ENCODE results near the gene POMC.

The POMC gene

DNA sequence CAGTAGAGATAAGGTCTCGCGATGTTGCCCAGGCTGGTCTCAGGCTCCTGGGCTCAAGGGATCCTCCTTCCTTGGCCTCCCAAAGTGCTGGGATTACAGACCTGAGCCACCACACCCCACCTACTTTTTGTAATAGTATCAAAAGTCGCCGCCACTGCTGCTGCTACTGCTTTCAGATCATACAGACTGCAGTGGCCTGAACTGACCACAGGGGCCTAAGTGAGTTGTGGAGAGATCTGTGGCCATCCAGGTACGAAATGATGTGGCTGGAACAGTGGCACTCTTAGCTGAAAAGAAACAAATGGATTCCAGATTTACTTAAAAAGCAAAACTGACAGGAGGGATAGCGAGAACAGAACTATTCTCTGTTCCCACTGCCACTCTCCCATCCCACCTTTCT is 32.9 kb upstream of the POMC start:
- no peak for TF ChIP-seq TCF12 (IDR thresholded peaks at IDR 0.05; ENCODE audit: low read depth)
- TF ChIP-seq RAD21 (IDR thresholded peaks at IDR 0.05; ENCODE audit: low read depth): peak; percentile 18
- TF ChIP-seq ZBTB7A (IDR thresholded peaks at IDR 0.05; ENCODE audit: low read depth): no peak

GRCh38 chr2:25198576-25198975 is 30.2 kb upstream of the POMC start:
- TF ChIP-seq TAF1 (IDR thresholded peaks at IDR 0.05; ENCODE audit: low read depth): no peak
- no peak for TF ChIP-seq EP300 (IDR thresholded peaks at IDR 0.05; ENCODE audit: borderline replicate concordance)
- no peak for TF ChIP-seq TEAD4 (IDR thresholded peaks at IDR 0.05)
- no peak for TF ChIP-seq MAX (IDR thresholded peaks at IDR 0.05)
- no peak for TF ChIP-seq CEBPB (IDR thresholded peaks at IDR 0.05)
- no peak for TF ChIP-seq ZBTB7A (IDR thresholded peaks at IDR 0.05; ENCODE audit: low read depth)
- no peak for TF ChIP-seq CREB1 (IDR thresholded peaks at IDR 0.05; ENCODE audit: low read depth)
- TF ChIP-seq FOXM1 (IDR thresholded peaks at IDR 0.05; ENCODE audit: borderline replicate concordance, low read depth): no peak
- TF ChIP-seq REST (IDR thresholded peaks at IDR 0.05; ENCODE audit: low read depth): no peak
- TF ChIP-seq RAD21 (IDR thresholded peaks at IDR 0.05; ENCODE audit: low read depth): no peak
- TF ChIP-seq USF1 (IDR thresholded peaks at IDR 0.05): no peak
- TF ChIP-seq TCF12 (IDR thresholded peaks at IDR 0.05; ENCODE audit: low read depth): no peak
- TF ChIP-seq NFIC (IDR thresholded peaks at IDR 0.05): no peak

GRCh38 chr2:25198209-25198525 is 29.8 kb upstream of the POMC start:
- no peak for TF ChIP-seq YY1 (IDR thresholded peaks at IDR 0.05; ENCODE audit: low read depth)
- no peak for TF ChIP-seq USF1 (IDR thresholded peaks at IDR 0.05)
- no peak for TF ChIP-seq TEAD4 (IDR thresholded peaks at IDR 0.05)
- TF ChIP-seq TAF1 (IDR thresholded peaks at IDR 0.05; ENCODE audit: low read depth): no peak
- TF ChIP-seq RAD21 (IDR thresholded peaks at IDR 0.05; ENCODE audit: low read depth): no peak
- TF ChIP-seq EGR1 (IDR thresholded peaks at IDR 0.05): no peak
- TF ChIP-seq ZBTB7A (IDR thresholded peaks at IDR 0.05; ENCODE audit: low read depth): no peak
- no peak for TF ChIP-seq TCF12 (IDR thresholded peaks at IDR 0.05; ENCODE audit: low read depth)
- TF ChIP-seq MAX (IDR thresholded peaks at IDR 0.05): no peak
- TF ChIP-seq NFIC (IDR thresholded peaks at IDR 0.05): no peak
- TF ChIP-seq CREB1 (IDR thresholded peaks at IDR 0.05; ENCODE audit: low read depth): no peak
- no peak for TF ChIP-seq FOXM1 (IDR thresholded peaks at IDR 0.05; ENCODE audit: borderline replicate concordance, low read depth)
- TF ChIP-seq EP300 (IDR thresholded peaks at IDR 0.05; ENCODE audit: borderline replicate concordance): no peak
- no peak for TF ChIP-seq CEBPB (IDR thresholded peaks at IDR 0.05)
- no peak for TF ChIP-seq REST (IDR thresholded peaks at IDR 0.05; ENCODE audit: low read depth)

- TF ChIP-seq TEAD4 (IDR thresholded peaks at IDR 0.05): no peak
- no peak for TF ChIP-seq RAD21 (IDR thresholded peaks at IDR 0.05; ENCODE audit: low read depth)
- TF ChIP-seq NFIC (IDR thresholded peaks at IDR 0.05): no peak
- TF ChIP-seq EGR1 (IDR thresholded peaks at IDR 0.05): no peak
Measured at GRCh38 chr2:25197336-25198208, 29.2 kb upstream of the POMC start.

DNA sequence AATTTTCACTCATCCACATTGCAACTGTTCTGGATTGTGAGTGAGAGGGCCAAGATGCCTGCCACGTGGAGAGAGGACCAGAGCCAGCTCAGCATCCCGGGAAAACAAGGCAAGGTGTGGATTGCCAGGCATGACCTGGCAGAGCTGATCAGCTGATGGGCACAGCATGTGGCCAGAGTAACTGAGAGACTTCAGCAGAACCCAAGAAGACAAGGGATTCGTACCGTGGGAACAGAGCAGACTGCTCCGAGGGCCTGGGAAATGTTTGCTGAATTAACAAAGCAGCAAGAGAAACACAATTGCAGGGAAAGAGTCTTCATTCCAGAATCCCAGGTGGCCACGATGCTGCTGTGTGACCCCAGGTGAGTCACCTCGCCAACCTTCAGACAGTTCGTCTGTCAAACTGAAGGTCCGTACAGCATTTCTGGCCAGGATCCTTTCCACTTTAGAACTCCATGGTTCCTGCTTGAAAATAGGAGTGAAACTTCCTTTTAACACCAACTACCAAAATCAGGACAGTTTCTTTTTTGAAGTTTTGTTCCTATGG is 26.3 kb upstream of the POMC start:
- no peak for TF ChIP-seq TAF1 (IDR thresholded peaks at IDR 0.05; ENCODE audit: low read depth)

DNA sequence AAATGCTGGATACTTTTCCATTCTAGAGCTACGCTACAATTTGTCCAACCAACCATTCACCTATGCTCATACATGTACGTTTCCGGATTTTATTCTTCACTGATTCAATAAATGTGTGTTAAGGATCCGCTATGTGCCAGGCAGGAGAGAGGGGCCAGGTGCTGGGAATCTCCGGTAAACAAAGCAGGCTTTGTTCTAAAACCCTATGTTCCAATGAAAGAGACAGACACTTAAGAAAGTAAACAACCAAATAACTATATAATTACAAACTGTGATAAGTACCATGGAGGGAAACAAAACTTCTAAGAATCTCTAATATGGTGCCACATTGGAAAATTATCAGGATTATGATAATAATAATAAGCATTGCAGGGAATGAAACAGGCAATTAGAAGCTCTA is 22.2 kb upstream of the POMC start:
- TF ChIP-seq TEAD4 (IDR thresholded peaks at IDR 0.05) (no peak), NFIC (IDR thresholded peaks at IDR 0.05) (no peak), EGR1 (IDR thresholded peaks at IDR 0.05) (no peak), MAX (IDR thresholded peaks at IDR 0.05) (no peak), CEBPB (IDR thresholded peaks at IDR 0.05) (no peak), YY1 (IDR thresholded peaks at IDR 0.05; ENCODE audit: low read depth) (no peak), TAF1 (IDR thresholded peaks at IDR 0.05; ENCODE audit: low read depth) (no peak), TCF12 (IDR thresholded peaks at IDR 0.05; ENCODE audit: low read depth) (no peak), RAD21 (IDR thresholded peaks at IDR 0.05; ENCODE audit: low read depth) (no peak), EP300 (IDR thresholded peaks at IDR 0.05; ENCODE audit: borderline replicate concordance) (no peak), USF1 (IDR thresholded peaks at IDR 0.05) (no peak), FOXM1 (IDR thresholded peaks at IDR 0.05; ENCODE audit: borderline replicate concordance, low read depth) (no peak), CREB1 (IDR thresholded peaks at IDR 0.05; ENCODE audit: low read depth) (no peak), REST (IDR thresholded peaks at IDR 0.05; ENCODE audit: low read depth) (no peak), ZBTB7A (IDR thresholded peaks at IDR 0.05; ENCODE audit: low read depth) (no peak)

Data from Ishikawa (cell line).